ENCODE results near the gene HNRNPK.

DNA sequence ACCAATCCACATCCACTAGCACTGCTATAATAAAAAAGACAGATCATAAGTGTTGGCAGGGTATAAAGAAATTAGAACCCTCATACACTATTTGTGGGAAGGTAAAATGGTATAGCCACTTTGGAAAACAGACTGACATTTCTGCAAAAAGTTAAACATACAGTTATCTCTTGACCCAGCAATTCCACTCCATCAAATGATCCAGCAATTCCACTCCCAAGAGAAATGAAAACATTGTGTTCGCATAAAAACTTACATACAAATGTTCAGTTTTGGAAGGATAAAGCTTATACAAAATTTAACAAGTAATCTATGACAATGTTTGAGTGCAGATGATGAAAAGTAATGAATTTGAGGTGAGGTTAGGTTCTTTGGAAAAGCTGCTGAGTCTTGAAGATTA is 60.9 kb downstream of the HNRNPK start:
- TF ChIP-seq, protein P1, sequence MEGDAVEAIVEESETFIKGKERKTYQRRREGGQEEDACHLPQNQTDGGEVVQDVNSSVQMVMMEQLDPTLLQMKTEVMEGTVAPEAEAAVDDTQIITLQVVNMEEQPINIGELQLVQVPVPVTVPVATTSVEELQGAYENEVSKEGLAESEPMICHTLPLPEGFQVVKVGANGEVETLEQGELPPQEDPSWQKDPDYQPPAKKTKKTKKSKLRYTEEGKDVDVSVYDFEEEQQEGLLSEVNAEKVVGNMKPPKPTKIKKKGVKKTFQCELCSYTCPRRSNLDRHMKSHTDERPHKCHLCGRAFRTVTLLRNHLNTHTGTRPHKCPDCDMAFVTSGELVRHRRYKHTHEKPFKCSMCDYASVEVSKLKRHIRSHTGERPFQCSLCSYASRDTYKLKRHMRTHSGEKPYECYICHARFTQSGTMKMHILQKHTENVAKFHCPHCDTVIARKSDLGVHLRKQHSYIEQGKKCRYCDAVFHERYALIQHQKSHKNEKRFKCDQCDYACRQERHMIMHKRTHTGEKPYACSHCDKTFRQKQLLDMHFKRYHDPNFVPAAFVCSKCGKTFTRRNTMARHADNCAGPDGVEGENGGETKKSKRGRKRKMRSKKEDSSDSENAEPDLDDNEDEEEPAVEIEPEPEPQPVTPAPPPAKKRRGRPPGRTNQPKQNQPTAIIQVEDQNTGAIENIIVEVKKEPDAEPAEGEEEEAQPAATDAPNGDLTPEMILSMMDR (conservative IDR thresholded peaks at IDR 0.05; ENCODE audit: low read depth, low read length), result no peak
- no peak for TF ChIP-seq EZH2 (IDR thresholded peaks at IDR 0.05; ENCODE audit: low read length, unreplicated experiment)
- no peak for TF ChIP-seq EZH2phosphoT487 (IDR thresholded peaks at IDR 0.05; ENCODE audit: borderline replicate concordance, low read length)

Measured in PC-3 (cell line).